H1 (cell line): ENCODE results near the gene HOXC11. TPM values are rescaled to one million over a fixed set of nuclear protein-coding genes. Genes with fewer than 3 reads are reported as not detected.

ENCODE experiments used
- EP300 ChIP-seq, 2 experiments: IDR thresholded peaks; 1 replicate in 1 of 2; 2 replicates in 1 of 2; pipeline ENCODE4 v1.6.1; 2011 to 2012; ENCODE audit warnings: low read depth in 2 of 2, low read length in 2 of 2, mild to moderate bottlenecking in 2 of 2, borderline replicate concordance in 1 of 2, inconsistent platforms in 1 of 2, moderate library complexity in 1 of 2
- RAD21 ChIP-seq, 2 experiments: IDR thresholded peaks in 1 of 2; conservative IDR thresholded peaks in 1 of 2; 2 replicates each; pipeline ENCODE4 v1.6.1; 2011; ENCODE audit warnings: low read depth in 2 of 2, low read length in 2 of 2, improper control_type of control experiment in 1 of 2, inconsistent platforms in 1 of 2, mild to moderate bottlenecking in 1 of 2, moderate library complexity in 1 of 2
- TAF7 ChIP-seq: optimal IDR thresholded peaks from 2 replicates; pipeline ENCODE3; 2011; ENCODE audit warnings: low read depth, mild to moderate bottlenecking, inconsistent platforms, low read length, moderate library complexity, borderline replicate concordance
- polyA plus RNA-seq, 7 experiments: library from polyadenylated mRNA; depleted of rRNA in 3 of 7; stranded (reverse) in 5 of 7; unstranded in 2 of 7; fragments of >200 nt in 5 of 7; fragments of 200-250 nt in 2 of 7; gene quantifications; 1 replicate in 5 of 7; 2 replicates in 1 of 7; 4 replicates in 1 of 7; pipeline versions ENCODE4 v1.2.1 to v1.2.3, GENCODE V29; 2011 to 2013; ENCODE audit warnings: missing spikeins in 2 of 7, mixed read lengths in 2 of 7
- total RNA-seq: library from RNA; stranded (reverse); fragmentation: NEBNext Ultra II Directional; extraction: Animal tissue kit (Norgen Biotek cat#: 25700); gene quantifications from 2 replicates; pipeline ENCODE4 v1.2.1, GENCODE V29; 2021

The HOXC11 gene
- total and polyA plus RNA-seq, 2 of the 8 experiments (the other 6 are each of a cell fraction or from before 2014, with no cell fraction given): not detected

DNA sequence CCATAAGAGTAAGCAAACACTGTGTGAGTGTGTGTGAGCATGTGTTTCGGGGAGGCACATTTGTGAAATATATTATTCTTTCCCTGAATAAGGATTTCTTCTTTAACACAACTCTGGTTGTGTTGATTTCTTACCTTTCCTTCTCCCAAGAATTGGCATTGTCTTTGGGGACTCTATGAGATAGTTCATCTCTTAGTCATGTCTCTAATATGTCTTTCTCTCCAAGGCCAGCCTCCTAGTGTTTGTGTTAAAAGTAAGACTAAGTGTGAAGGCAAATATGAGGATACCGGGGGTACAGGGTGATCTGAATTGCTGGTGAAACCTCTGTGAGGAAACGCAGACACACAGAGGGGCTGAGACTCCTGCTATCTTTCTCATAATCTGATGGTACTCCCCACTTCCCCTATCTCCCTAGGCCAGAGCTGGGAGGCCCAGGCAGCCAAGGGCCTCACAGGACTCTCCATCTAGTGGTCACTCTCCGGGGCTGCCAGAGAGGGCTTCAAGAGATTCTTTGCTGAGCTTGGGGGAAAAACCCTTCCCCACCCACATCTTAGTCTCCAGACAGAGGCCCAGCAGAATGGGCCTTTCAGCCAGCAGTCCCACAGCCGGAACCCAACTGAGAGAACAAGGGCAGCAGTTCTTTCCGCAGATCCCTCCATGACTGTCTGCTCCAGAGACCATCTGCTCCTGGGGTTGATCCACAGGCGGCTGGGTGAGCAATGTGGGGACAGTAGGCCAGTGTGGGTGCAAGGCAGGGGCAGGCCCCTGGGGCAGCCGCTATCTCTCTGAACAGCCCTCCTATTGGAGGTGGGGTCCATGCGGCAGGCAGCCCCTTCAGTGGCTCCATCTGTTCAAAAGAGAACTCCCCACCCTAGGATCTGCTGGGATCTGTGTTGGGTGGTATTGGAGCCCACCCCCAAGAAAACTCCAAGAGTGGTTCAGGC is 24.0 kb upstream of the HOXC11 start (continued):
- no peak for TF ChIP-seq TAF7
- no peak for TF ChIP-seq EP300 (IDR thresholded peaks at IDR 0.05; ENCODE audit: borderline replicate concordance in 1 of 2, low read depth in 2 of 2, low read length in 2 of 2)
- peak in 1 of 2 experiments; percentile 21; a peak in 1 of 4 replicates for TF ChIP-seq RAD21 (IDR thresholded peaks at IDR 0.05 in 1 of 2, conservative IDR thresholded peaks at IDR 0.05 in 1 of 2; ENCODE audit: low read depth in 2 of 2, low read length in 2 of 2)
